Effector memory CD4-positive, alpha-beta T cell (primary cell): Measurements from ENCODE around the gene CRLF1.

ENCODE experiments used
- DNase-seq, 3 donors: peaks; one replicate each; pipeline ENCODE4 v3.0.0-alpha.2; 2020
- H3K27ac ChIP-seq: 2 replicates; pipeline ENCODE4 v1.7.0; 2013; ENCODE audit warnings: mild to moderate bottlenecking, low read length, moderate library complexity; ENCODE audit not compliant: insufficient read depth, poor library complexity, severe bottlenecking
- H3K27me3 ChIP-seq: replicated peaks from 2 replicates; pipeline ENCODE4 v1.7.0; 2013; ENCODE audit warnings: mild to moderate bottlenecking, low read length; ENCODE audit not compliant: insufficient read depth, control insufficient read depth, poor library complexity, severe bottlenecking
- H3K36me3 ChIP-seq: 2 replicates; pipeline ENCODE4 v1.7.0; 2013; ENCODE audit warnings: mild to moderate bottlenecking, low read length, moderate library complexity; ENCODE audit not compliant: control insufficient read depth, insufficient read depth
- H3K4me1 ChIP-seq: 2 replicates; pipeline ENCODE4 v1.7.0; 2013; ENCODE audit warnings: low read length, mild to moderate bottlenecking; ENCODE audit not compliant: control insufficient read depth, insufficient read depth, poor library complexity, severe bottlenecking
- H3K4me3 ChIP-seq: 2 replicates; pipeline ENCODE4 v1.7.0; 2013; ENCODE audit warnings: low read length, low read depth, mild to moderate bottlenecking; ENCODE audit not compliant: insufficient read depth, poor library complexity, severe bottlenecking
- H3K9me3 ChIP-seq: 2 replicates; pipeline ENCODE4 v1.7.0; 2013; ENCODE audit warnings: mild to moderate bottlenecking, low read length, moderate library complexity; ENCODE audit not compliant: control insufficient read depth

Gene CRLF1

GRCh38 chr19:18617562-18617961 lies 11.0 kb upstream of the CRLF1 start:
- DNase-seq: no peak
- peaks cover 7% of the 10 kb centered on the region for H3K4me1 ChIP-seq
- no peak overlapping the region for H3K27ac ChIP-seq

GRCh38 chr19:18616023-18616422 lies 9.4 kb upstream of the CRLF1 start:
- H3K36me3 ChIP-seq: no peaks in the 10 kb centered on the region
- no peak overlapping the region for H3K27ac ChIP-seq
- no peak for DNase-seq
- no peaks in the 10 kb centered on the region for H3K9me3 ChIP-seq
- no peak overlapping the region for H3K4me3 ChIP-seq
- H3K4me1 ChIP-seq: peaks cover 21% of the 10 kb centered on the region
- H3K27me3 ChIP-seq: peaks cover 40% of the 10 kb centered on the region

More at GRCh38 chr19:18617562-18617961, 11.0 kb upstream of the CRLF1 start:
- H3K4me3 ChIP-seq: no peak overlapping the region
- no peaks in the 10 kb centered on the region for H3K36me3 ChIP-seq
- peaks cover 25% of the 10 kb centered on the region for H3K27me3 ChIP-seq
- no peaks in the 10 kb centered on the region for H3K9me3 ChIP-seq

- Histone ChIP-seq H3K36me3 (no peaks in the 10 kb centered on the region), H3K27me3 (peaks cover 61% of the 10 kb centered on the region), H3K9me3 (no peaks in the 10 kb centered on the region), H3K4me3 (no peak overlapping the region), H3K27ac (no peak overlapping the region), H3K4me1 (peaks cover 28% of the 10 kb centered on the region)
- DNase-seq: no peak
Observed at GRCh38 chr19:18613589-18614234, 7.1 kb upstream of the CRLF1 start.

GRCh38 chr19:18612772-18613588 lies 6.4 kb upstream of the CRLF1 start, which contains the start of gene TMEM59L:
TSS of gene TMEM59L (plus strand) at chr19:18612870. CDS start at chr19:18612959, 89 bp downstream.
- peak; percentile 38 to 45 (median 45) for DNase-seq
- Histone ChIP-seq H3K4me3 (peak within 1 kb of the TSS; percentile 62), H3K27ac (no peak within 1 kb of the TSS), H3K4me1 (peaks cover 29% of the 10 kb centered on the region), H3K27me3 (peaks cover 68% of the 10 kb centered on the region), H3K36me3 (no peaks in the 10 kb centered on the region), H3K9me3 (no peaks in the 10 kb centered on the region)

- Histone ChIP-seq H3K27me3 (peaks cover 72% of the 10 kb centered on the region), H3K4me1 (peaks cover 37% of the 10 kb centered on the region), H3K36me3 (no peaks in the 10 kb centered on the region), H3K9me3 (no peaks in the 10 kb centered on the region), H3K4me3 (peak overlapping the region; percentile 62), H3K27ac (no peak overlapping the region)
- no peak for DNase-seq
Observed at GRCh38 chr19:18612051-18612771, 5.6 kb upstream of the CRLF1 start.

GRCh38 chr19:18611327-18612050 lies 4.9 kb upstream of the CRLF1 start:
- H3K4me3 ChIP-seq: peak overlapping the region; percentile 62
- no peak overlapping the region for H3K27ac ChIP-seq
- no peaks in the 10 kb centered on the region for H3K9me3 ChIP-seq
- peaks cover 75% of the 10 kb centered on the region for H3K27me3 ChIP-seq
- no peaks in the 10 kb centered on the region for H3K36me3 ChIP-seq
- DNase-seq: no peak
- peaks cover 38% of the 10 kb centered on the region for H3K4me1 ChIP-seq

GRCh38 chr19:18610556-18611326 lies 4.1 kb upstream of the CRLF1 start:
- H3K27ac ChIP-seq: no peak overlapping the region
- H3K4me1 ChIP-seq: peaks cover 40% of the 10 kb centered on the region
- H3K4me3 ChIP-seq: no peak overlapping the region
- H3K36me3 ChIP-seq: no peaks in the 10 kb centered on the region
- DNase-seq: no peak
- no peaks in the 10 kb centered on the region for H3K9me3 ChIP-seq
- H3K27me3 ChIP-seq: peaks cover 81% of the 10 kb centered on the region

GRCh38 chr19:18610245-18610555 lies 3.6 kb upstream of the CRLF1 start:
- H3K27ac ChIP-seq: no peak overlapping the region
- no peaks in the 10 kb centered on the region for H3K36me3 ChIP-seq
- peaks cover 86% of the 10 kb centered on the region for H3K27me3 ChIP-seq
- H3K9me3 ChIP-seq: no peaks in the 10 kb centered on the region
- peaks cover 44% of the 10 kb centered on the region for H3K4me1 ChIP-seq
- H3K4me3 ChIP-seq: no peak overlapping the region
- no peak for DNase-seq

- no peak overlapping the region for H3K27ac ChIP-seq
- H3K4me1 ChIP-seq: peaks cover 46% of the 10 kb centered on the region
- H3K9me3 ChIP-seq: no peaks in the 10 kb centered on the region
- H3K36me3 ChIP-seq: no peaks in the 10 kb centered on the region
- no peak for DNase-seq
- H3K27me3 ChIP-seq: peaks cover 91% of the 10 kb centered on the region
- no peak overlapping the region for H3K4me3 ChIP-seq
Observed at GRCh38 chr19:18609717-18610051, 3.1 kb upstream of the CRLF1 start.
